ENCODE measurements around the gene CST8.
"Not testable (repeated sequence)": the region's sequence is repeated elsewhere in the genome, so short reads cannot be mapped to it uniquely, and the experiment has no call there.

Gene CST8

DNA sequence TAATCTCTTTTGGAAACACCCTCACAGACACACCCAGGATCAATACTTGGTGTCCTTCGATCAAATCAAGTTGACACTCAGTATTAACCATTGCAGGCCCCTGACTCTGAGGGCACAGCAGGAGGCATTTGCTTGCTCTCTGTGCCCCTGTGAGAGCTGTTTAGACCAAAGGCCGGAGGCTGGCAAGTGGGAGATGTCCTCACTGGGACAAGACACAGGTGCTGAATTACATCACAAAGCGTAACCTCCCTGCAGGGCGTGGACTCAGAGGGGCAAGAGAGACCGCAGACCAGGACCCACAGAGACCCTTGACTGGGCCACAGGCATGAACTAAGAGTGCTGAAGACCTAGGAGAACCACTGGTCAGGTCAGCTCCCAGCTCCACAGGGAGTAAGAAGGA lies at the start of gene CST8:
TSS of gene CST8 (plus strand) at position 301 of the 400 bp plus-strand sequence. CDS start 551 bp downstream, outside the sequence.
- DNase-seq, result no peak

- peak; percentile 63 for DNase-seq
Measured at GRCh38 chr20:23441850-23442313, 49.0 kb upstream of the CST8 start.

GRCh38 chr20:23442436-23442835 lies 48.5 kb upstream of the CST8 start:
- DNase-seq, result no peak

GRCh38 chr20:23444859-23445258 lies 46.1 kb upstream of the CST8 start:
- DNase-seq, result no peak

DNA sequence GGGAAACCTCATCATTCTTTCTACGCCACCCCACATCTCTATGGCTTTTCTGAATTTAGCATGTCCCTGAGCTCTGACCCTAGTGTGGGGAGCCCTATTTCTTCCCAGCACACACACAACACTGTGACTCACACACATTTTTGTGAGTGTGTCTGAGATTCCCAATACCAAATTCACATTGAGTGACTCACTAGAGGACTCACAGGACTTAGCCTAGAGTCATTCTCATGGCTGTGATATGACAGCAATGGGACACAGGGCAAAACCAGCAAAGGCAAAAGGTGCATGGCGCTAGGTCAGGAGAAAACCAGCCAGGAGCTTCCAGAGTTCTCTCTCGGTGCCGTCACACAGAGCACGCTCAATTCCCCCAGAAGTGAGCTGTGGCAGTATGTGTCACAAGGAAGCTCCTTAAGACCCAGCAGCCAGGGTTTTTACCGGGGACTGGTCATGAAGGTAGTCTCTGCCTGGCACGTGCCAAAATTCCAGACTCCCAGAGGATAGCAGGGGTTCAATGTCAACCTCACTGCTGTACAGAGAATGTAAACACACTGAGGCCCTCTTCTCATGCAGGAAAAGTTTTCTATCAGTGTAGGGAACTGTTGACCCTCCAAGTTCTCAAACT lies 45.2 kb upstream of the CST8 start:
- no peak for DNase-seq

GRCh38 chr20:23446505-23446904 lies 44.4 kb upstream of the CST8 start:
- DNase-seq, result no peak

- no peak for DNase-seq
Measured at GRCh38 chr20:23448167-23448566, 42.8 kb upstream of the CST8 start.

DNA sequence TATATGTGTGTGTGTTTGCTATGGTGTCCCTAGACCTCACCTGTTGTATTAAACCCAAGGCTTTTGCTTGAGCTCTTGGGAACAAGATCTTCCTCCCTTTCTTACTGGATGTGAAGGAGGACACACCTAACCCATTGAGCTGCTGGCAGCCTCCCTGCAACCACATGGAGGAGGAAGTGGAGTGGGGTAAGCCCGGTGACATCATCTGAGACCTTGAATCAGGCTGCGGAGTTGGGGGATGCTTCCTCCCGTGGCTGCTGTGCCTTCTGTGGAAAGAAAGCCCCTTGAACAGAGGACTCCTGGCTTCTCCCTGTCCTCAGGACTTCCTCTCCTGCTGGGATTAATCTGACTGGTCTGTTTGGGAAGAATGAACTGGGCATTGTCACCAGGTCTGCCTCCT lies 41.5 kb upstream of the CST8 start:
- no peak for DNase-seq

DNA sequence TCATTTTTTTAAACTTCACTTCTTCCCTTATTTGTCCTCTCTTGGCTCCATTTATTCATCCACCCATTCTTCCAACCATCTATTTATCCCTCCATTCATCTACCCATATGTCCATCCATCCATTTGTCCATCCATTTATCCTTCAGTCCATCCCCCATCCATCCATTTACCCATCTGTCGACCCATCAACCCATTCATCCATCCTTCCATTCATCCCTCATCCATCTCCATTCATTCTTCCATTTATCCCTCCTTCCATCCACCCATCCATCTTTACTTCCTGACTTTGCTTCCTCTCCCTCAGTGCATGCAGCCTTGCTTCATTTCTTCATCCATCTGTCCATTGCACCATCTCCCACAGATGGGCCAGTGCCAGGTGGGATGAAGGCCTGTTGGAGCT lies 40.0 kb upstream of the CST8 start:
- DNase-seq, result no peak

GRCh38 chr20:23451956-23452487 lies 38.9 kb upstream of the CST8 start:
- no peak for DNase-seq

DNA sequence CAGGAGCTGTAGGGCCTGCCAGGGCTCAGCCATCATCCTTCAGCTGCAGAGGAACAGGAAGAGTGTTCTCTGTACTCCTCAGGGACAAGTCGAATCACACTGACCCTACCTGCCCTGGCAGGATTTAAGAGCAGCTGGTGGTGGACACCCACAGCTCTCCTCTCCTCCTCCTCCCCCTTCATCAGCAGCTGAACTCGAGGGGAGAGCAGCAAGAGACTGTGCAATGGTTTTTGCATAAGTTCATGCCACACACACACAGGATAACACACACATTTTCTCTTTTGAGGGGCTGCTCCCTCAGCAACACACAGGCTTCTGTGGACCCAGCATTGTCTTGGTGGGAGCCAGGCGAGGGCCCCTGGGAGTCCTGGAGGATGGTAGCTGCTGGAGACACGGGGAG lies 38.1 kb upstream of the CST8 start, which contains the start of gene CST11:
TSS of gene CST11 (minus strand) at position 101 of the 400 bp plus-strand sequence. CDS start at position 36, 65 bp downstream.
- no peak for DNase-seq

GRCh38 chr20:23453549-23454543 lies 37.1 kb upstream of the CST8 start:
- DNase-seq, result no peak

GRCh38 chr20:23454816-23455215 lies 36.1 kb upstream of the CST8 start:
- DNase-seq, result no peak

DNA sequence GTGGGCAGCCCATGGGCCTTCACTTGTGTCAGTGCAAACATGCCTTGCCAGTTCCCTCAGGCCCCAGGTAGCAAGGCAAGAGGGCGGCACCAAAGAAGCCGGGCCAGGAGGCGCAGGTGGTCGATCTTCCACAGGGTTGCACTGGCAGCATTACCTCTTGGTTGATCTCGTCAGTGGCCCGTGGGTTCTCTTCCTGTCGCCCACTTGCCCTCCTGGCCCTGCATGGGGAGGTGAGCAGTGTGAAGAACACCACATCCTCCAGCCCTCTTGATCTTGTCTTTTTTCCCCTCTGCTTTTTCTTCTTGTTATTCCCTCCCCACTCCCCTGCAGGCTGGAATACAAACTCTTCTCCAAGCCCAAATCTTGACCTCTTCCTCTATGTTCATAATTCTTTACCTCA lies 35.3 kb upstream of the CST8 start:
- no peak for DNase-seq

- DNase-seq, result peak; percentile 51
Measured at GRCh38 chr20:23456409-23456808, 34.5 kb upstream of the CST8 start.

GRCh38 chr20:23456873-23457272 lies 34.0 kb upstream of the CST8 start:
- peak; percentile 4 for DNase-seq

- DNase-seq, result no peak
Measured at GRCh38 chr20:23459461-23460150, 31.3 kb upstream of the CST8 start.

DNA sequence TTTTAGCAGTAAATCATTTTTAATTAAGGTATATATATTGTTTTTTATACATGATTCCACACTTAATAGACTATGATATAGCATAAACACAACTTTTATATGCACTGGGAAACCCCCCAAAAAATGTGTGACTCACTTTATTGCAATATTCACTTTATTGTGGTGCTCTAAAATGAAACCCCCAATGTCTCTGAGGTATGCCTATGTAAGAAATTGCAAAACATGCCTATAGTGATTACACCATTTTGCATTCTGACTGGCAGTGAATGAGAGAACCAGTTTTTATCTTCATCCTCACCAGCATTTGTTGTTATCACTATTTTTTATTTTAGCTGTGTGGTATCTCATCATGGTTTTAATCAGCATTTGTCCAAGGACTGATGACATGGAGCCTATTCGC lies 29.7 kb upstream of the CST8 start:
- no peak for DNase-seq

DNA sequence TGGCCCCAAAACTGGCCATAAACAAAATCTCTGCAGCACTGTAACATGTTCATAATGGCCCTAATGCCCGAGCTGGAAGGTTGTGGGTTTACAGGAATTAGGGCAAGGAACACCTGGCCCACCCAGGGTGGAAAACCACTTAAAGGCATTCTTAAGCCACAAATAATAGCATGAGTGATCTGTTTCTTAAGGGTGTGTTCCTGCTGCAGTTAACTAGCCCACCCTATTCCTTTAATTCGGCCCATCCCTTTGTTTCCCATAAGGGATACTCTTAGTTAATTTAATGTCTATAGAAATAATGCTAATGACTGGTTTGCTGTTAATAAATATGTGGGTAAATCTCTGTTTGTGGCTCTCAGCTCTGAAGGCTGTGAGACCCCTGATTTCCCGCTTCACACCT lies 24.0 kb upstream of the CST8 start:
- DNase-seq, result not testable (repeated sequence)

GRCh38 chr20:23472306-23472705 lies 18.6 kb upstream of the CST8 start:
- DNase-seq, result not testable (repeated sequence)

GRCh38 chr20:23473293-23473692 lies 17.6 kb upstream of the CST8 start:
- DNase-seq, result not testable (repeated sequence)

DNA sequence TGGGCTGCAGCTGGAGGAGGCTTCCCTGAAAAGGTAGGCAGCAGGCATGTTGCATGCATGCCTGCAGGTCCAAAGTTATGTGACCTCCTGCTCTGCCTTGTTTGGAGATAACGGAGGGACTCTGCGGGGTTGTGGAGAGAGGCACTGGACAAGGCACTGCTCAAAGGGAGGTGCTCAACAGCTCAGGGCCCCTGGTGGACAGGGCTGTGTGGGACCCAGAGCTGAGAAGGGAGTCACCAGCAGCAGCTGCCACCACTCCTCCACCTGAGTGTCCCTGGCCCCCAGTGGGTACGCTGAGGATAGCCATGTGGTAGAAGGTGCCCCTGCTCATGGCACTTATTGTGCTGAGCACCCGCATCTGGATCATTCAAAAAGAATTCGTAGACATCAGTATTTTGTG lies 15.5 kb upstream of the CST8 start:
- DNase-seq, result no peak
